Superior temporal gyrus (tissue), 1 donor: ENCODE measurements around the gene CDH26.

Experiments
- DNase-seq: peaks from one replicate; pipeline ENCODE4 v3.0.0-alpha.2; 2016; ENCODE audit errors: extremely low spot score

Gene CDH26

DNA sequence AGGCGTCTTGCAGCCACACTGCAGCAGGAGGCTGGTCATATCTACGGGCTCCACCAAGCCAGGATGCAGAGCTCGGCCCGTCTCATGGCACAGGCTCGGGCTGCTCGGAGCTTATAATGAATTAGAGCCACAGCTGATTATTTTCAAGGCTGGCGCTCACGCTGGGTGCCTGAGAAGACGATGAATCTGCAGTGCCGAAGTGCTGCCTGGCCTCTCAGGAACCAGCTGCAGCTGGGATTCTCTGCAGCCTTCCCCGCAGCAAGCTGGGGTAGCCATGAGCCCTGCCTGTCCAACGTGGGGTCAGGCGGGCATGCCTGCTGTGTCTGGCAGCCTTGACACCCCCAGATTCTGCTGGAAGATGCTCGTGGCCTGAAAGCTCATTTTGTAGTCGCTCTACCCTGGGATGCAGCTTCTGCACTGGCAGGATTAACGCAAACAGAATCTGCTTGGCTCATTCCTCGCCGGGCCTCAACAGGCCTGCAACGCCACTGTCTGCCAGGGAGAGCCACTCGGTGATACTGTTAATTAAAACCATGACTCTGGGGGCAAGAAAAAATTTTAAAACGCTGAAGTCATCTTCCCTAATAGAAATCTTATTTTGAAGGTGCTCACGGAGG is 104.3 kb downstream of the CDH26 start:
- DNase-seq = peak; percentile 54

GRCh38 chr20:60063048-60063451 is 104.8 kb downstream of the CDH26 start:
- DNase-seq = no peak

GRCh38 chr20:60063739-60064380 is 105.6 kb downstream of the CDH26 start:
- no peak for DNase-seq
